GM18519 (cell line): ENCODE measurements around the gene HOXD1.

Source experiments
- ATAC-seq: cut with Tn5 transposase; IDR thresholded peaks from one replicate; pipeline ENCODE4 v1.9.1; 2021; ENCODE audit warnings: mild to moderate bottlenecking, moderate library complexity; ENCODE audit not compliant: unreplicated experiment, low FRiP score

The HOXD1 gene

GRCh38 chr2:176178757-176179295, 9.6 kb upstream of the HOXD1 start:
- no peak for ATAC-seq

- no peak for ATAC-seq
Measured at GRCh38 chr2:176181551-176181950, 6.9 kb upstream of the HOXD1 start.

- no peak for ATAC-seq
Measured at GRCh38 chr2:176182671-176183070, 5.8 kb upstream of the HOXD1 start.

GRCh38 chr2:176184749-176185148, 3.7 kb upstream of the HOXD1 start:
- no peak for ATAC-seq

- ATAC-seq = no peak
Measured at GRCh38 chr2:176186024-176186423, 2.4 kb upstream of the HOXD1 start.

GRCh38 chr2:176187200-176187898, 1.1 kb upstream of the HOXD1 start:
- ATAC-seq = no peak

- ATAC-seq = no peak
Measured at GRCh38 chr2:176188774-176189680, 559 bp downstream of the HOXD1 start.

GRCh38 chr2:176189681-176190641, 1.5 kb downstream of the HOXD1 start:
- no peak for ATAC-seq

GRCh38 chr2:176192351-176192750, 3.9 kb downstream of the HOXD1 start:
- ATAC-seq = no peak

GRCh38 chr2:176193048-176193447, 4.6 kb downstream of the HOXD1 start:
- no peak for ATAC-seq

- no peak for ATAC-seq
Measured at GRCh38 chr2:176199902-176200301, 11.4 kb downstream of the HOXD1 start.

GRCh38 chr2:176200971-176201370, 12.5 kb downstream of the HOXD1 start:
- no peak for ATAC-seq

GRCh38 chr2:176202491-176202890, 14.0 kb downstream of the HOXD1 start:
- no peak for ATAC-seq

GRCh38 chr2:176205126-176205525, 16.7 kb downstream of the HOXD1 start:
- no peak for ATAC-seq

- no peak for ATAC-seq
Measured at GRCh38 chr2:176206136-176206535, 17.7 kb downstream of the HOXD1 start.

- no peak for ATAC-seq
Measured at GRCh38 chr2:176206682-176207081, 18.2 kb downstream of the HOXD1 start.

- no peak for ATAC-seq
Measured at GRCh38 chr2:176211110-176211509, 22.6 kb downstream of the HOXD1 start.

- no peak for ATAC-seq
Measured at GRCh38 chr2:176212276-176212675, 23.8 kb downstream of the HOXD1 start.

GRCh38 chr2:176213406-176213805, 24.9 kb downstream of the HOXD1 start:
- no peak for ATAC-seq

GRCh38 chr2:176227874-176228273, 39.4 kb downstream of the HOXD1 start:
- ATAC-seq = no peak
